ENCODE data around the gene MRTFA.
"Not testable (repeated sequence)": the region's sequence is repeated elsewhere in the genome, so short reads cannot be mapped to it uniquely, and the experiment has no call there.

The MRTFA gene

GRCh38 chr22:40554023-40554422 lies 82.5 kb downstream of the MRTFA start:
- DNase-seq (ENCODE audit: low read depth, low spot score), result not testable (repeated sequence)

- no peak for DNase-seq (ENCODE audit: low read depth, low spot score)
Measured at GRCh38 chr22:40553014-40553554, 83.4 kb downstream of the MRTFA start.

- no peak for DNase-seq (ENCODE audit: low read depth, low spot score)
Measured at GRCh38 chr22:40552070-40552469, 84.4 kb downstream of the MRTFA start.

DNA sequence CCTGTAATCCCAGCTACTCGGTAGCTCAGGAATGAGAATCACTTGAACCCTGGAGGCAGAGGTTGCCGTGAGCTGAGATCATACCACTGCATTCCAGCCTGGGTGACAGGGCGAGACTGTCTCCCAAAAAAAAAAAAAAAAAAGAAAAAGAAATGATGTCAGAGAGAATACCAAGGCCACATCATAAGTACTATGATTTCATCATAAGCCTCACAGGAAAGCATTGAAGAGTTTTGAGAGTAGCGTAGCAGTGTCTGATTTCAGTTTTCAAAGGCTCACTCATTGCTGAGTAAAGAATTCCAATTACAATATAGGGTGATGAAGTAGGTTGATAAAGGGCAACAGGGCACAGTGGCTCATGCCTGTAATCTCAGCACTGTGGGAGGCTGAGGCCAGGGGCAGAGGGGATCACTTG lies 88.8 kb downstream of the MRTFA start:
- DNase-seq (ENCODE audit: low read depth, low spot score), result no peak

GRCh38 chr22:40544758-40545157 lies 91.8 kb downstream of the MRTFA start:
- DNase-seq (ENCODE audit: low read depth, low spot score), result no peak

DNA sequence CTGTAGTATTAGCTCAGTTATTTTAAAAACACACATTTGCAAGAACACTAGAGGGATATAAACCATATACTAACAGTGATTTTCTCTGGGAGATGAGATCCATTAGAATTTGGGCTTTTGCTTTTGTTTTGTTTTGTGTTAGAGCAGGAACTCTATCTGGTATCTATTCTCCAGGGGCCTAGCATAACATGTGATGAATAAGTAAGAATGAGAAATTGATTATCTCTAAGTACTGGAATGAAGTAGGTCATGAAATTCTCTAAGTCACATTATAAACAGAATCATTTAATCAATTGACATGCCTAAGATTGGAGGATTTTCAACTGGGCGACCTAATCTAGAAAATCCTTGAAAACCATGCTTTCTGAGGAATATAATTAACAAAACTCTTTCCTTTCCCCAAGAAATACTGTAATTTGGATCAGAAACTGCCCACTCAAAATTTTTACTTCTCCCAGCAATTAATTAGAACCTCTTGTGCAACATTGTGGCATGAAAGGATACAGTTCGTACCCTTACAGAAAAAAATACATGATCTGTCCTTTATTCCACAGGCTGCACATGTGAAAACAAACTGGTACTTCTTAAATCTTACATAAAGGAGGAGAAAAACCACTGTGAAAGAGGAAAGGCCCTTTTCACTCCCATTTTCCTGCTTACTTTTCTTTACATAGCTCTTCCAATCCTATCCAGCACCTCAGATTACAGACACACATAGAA lies 93.5 kb downstream of the MRTFA start:
- DNase-seq (ENCODE audit: low read depth, low spot score), result no peak

DNA sequence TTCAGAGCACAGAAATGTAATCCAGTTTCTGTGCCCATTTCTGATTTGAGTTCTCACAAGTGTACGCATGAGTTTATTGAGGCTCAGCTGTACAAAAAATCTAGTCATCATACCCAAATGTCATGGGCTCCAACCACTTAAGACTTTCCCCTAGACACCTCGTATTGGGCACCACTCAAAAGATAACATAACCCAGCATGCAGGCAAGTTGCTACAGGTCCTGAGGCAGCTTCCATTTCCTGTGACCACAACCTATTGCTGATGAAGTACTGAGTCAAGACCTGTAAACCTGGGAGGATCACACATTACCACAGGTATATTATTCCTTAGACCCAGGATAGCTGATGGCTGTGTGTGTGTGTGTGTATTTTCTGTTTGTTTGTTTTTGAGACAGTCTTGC lies 95.2 kb downstream of the MRTFA start:
- no peak for DNase-seq (ENCODE audit: low read depth, low spot score)

DNA sequence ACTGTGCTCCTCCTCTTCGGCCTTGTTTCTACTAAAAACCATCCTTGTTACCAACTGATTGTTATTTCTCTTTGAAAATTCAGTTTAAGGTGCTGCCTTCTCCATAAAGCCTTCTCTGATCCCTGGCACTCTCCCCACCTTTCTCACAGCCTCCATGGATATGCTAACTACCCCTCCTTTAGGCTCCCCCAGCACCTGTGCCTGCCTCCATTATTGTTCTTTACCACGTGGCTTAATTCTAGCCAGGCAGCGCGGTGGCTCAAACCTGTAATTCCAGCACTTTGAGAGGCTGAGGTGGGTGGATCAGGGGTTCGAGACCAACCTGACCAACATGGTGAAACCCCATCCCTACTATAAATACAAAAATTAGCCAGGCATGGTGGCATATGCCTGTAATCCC lies 96.3 kb downstream of the MRTFA start:
- DNase-seq (ENCODE audit: low read depth, low spot score), result no peak

- DNase-seq (ENCODE audit: low read depth, low spot score), result not testable (repeated sequence)
Measured at GRCh38 chr22:40536149-40536548, 100.4 kb downstream of the MRTFA start.

- DNase-seq (ENCODE audit: low read depth, low spot score), result no peak
Measured at GRCh38 chr22:40535642-40536041, 100.9 kb downstream of the MRTFA start.

- DNase-seq (ENCODE audit: low read depth, low spot score), result no peak
Measured at GRCh38 chr22:40535189-40535512, 101.4 kb downstream of the MRTFA start.

GRCh38 chr22:40534379-40535188 lies 101.9 kb downstream of the MRTFA start:
- DNase-seq (ENCODE audit: low read depth, low spot score), result no peak

- no peak for DNase-seq (ENCODE audit: low read depth, low spot score)
Measured at GRCh38 chr22:40533712-40534378, 102.7 kb downstream of the MRTFA start.

- no peak for DNase-seq (ENCODE audit: low read depth, low spot score)
Measured at GRCh38 chr22:40531951-40532900, 104.3 kb downstream of the MRTFA start.

DNA sequence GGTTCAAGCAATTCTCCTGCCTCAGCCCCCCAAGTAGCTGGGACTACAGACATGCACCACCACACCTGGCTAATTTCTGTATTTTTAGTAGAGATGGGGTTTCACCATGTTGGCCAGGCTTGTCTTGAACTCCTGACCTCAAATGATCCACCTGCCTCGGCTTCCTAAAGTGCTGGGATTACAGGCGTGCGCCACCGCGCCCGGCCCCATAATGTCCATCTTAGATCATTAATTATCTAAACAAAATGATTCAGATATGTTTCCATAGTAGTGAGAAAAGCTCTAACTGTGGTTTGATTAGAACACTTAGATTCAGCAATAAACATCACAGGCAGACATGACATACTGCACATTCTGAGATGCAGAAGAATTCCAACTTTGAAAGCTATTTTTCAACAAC lies 106.1 kb downstream of the MRTFA start:
- not testable (repeated sequence) for DNase-seq (ENCODE audit: low read depth, low spot score)

DNA sequence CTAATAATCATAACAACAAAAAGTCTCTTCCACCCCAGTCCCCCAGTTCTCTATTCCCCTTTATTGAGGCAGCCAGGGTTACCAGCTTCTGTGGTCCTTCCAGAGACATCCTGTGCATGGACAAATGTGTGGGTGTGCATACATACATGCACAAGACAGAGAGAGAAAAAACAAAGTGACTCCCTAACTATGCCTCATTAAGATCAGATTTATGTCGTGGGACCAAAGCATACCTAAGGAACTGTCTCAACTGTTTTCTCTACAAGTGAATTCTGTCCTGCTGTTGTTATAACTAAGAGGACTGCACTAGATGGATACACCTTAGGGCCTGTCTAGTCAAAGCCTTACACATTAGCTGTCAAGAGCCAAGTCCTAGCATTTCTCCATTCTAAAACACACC lies 106.7 kb downstream of the MRTFA start:
- no peak for DNase-seq (ENCODE audit: low read depth, low spot score)

- no peak for DNase-seq (ENCODE audit: low read depth, low spot score)
Measured at GRCh38 chr22:40526960-40527359, 109.6 kb downstream of the MRTFA start.

DNA sequence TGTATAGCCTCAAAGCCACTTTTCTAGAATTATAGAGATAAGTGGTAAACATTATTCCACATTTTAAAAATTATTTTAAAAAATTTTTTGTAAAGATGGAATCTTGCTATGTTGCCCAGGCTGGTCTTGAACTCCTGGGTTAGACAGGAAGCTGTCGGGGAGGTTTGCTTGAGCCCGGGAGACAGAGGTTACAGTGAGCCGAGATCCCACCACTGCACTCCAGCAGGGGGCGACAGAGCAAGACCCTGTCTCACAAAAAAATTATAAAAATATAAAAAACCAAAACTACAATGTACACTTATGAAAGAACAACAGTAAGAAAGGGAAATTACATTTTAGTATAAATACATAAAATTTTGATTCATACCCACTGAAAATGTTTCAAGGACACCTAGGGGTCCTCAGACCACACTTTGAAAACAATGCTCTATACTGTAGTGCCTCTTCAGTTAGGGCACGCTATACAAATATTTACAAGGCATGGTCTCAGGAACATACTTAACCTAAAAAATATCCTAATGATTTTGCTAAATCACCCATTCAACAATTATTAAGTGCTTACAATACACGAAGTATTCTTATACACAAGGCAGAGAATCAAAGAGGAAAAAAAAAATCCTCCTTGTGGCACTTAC lies 111.2 kb downstream of the MRTFA start:
- DNase-seq (ENCODE audit: low read depth, low spot score), result no peak

DNA sequence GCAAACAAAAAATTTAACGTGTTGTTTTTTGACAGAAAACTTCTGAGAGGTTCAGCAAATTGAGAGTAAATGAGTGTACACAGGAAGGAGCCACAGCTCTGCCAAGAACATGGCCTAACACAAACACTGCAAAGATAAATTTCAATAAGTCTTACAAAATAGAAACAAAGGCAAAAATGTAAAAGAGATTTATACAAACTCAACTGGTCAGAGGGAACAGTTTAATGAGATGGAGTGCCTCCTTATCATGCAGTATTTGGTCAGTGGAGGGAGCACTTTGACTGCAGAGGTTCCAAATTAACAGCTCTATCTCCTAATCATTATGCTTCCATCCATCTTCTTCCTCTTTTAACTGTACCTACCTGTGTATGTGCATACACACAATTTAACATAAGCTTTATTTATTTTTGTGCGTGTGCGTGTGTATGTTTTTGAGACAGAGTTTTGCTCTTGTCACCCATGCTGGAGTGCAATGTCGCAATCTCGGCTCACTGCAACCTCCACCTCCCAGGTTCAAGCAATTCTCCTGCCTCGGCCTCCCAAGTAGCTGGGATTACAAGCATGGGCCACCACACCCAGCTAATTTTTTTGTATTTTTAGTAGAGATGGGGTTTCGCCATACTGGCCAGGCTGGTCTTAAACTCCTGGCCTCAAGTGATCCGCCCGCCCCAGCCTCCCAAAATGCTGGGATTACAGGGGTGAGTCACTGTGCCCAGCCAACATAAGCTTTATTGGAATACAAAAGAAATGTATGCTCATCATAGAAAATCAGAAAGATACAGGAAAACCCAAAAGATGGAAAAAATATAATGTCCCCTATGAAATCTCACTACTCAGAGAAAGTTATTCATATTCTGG lies 111.9 kb downstream of the MRTFA start:
- DNase-seq (ENCODE audit: low read depth, low spot score), result no peak

- no peak for DNase-seq (ENCODE audit: low read depth, low spot score)
Measured at GRCh38 chr22:40522141-40522540, 114.4 kb downstream of the MRTFA start.
